ENCODE measurements around the gene TUFM. TPM values are rescaled to one million over a fixed set of nuclear protein-coding genes. Genes with fewer than 3 reads are reported as not detected.
"Not testable (repeated sequence)": the region's sequence is repeated elsewhere in the genome, so short reads cannot be mapped to it uniquely, and the experiment has no call there.

The TUFM gene
- total RNA-seq, 4 donors from 2014 or later: 83.0 to 121 (median 107) TPM

- TF ChIP-seq POLR2AphosphoS5 (IDR thresholded peaks at IDR 0.05): peak in 2 of 3 donors; percentile 31 to 41
- no peak for TF ChIP-seq EP300 (IDR thresholded peaks at IDR 0.05)
- TF ChIP-seq POLR2A (IDR thresholded peaks at IDR 0.05): peak in 1 of 2 donors; percentile 25
- TF ChIP-seq CTCF (IDR thresholded peaks at IDR 0.05): peak in 1 of 2 donors; percentile 40
- peak overlapping the region; percentile 99 for H3K27ac ChIP-seq
- H3K9me3 ChIP-seq: no peaks in the 10 kb centered on the region
- DNase-seq (ENCODE audit: low spot score in 2 of 2): peak; percentile 98
- H3K27me3 ChIP-seq: no peaks in the 10 kb centered on the region
- H3K4me1 ChIP-seq: peaks cover 23% of the 10 kb centered on the region
- H3K36me3 ChIP-seq: peaks cover 36% of the 10 kb centered on the region
- H3K4me3 ChIP-seq: peak overlapping the region; percentile 76
- WGBS: 0% methylated on average over 17 of the region's 60 CpGs
Observed at GRCh38 chr16:28823873-28824716, 22.1 kb downstream of the TUFM start.

GRCh38 chr16:28823291-28823872 is 22.8 kb downstream of the TUFM start:
- 0% methylated on average over 10 of the region's 62 CpGs for WGBS
- TF ChIP-seq CTCF (IDR thresholded peaks at IDR 0.05) (no peak), EP300 (IDR thresholded peaks at IDR 0.05) (no peak), POLR2A (IDR thresholded peaks at IDR 0.05) (no peak)
- H3K4me1 ChIP-seq: peaks cover 23% of the 10 kb centered on the region
- H3K4me3 ChIP-seq: peak overlapping the region; percentile 76
- no peak for DNase-seq (ENCODE audit: low spot score in 2 of 2)
- peaks cover 29% of the 10 kb centered on the region for H3K36me3 ChIP-seq
- peak overlapping the region; percentile 99 for H3K27ac ChIP-seq
- no peaks in the 10 kb centered on the region for H3K9me3 ChIP-seq
- H3K27me3 ChIP-seq: no peaks in the 10 kb centered on the region

- Histone ChIP-seq H3K4me1 (peaks cover 23% of the 10 kb centered on the region), H3K27ac (peak within 1 kb of the TSS; percentile 99), H3K36me3 (peaks cover 22% of the 10 kb centered on the region), H3K4me3 (peak within 1 kb of the TSS; percentile 76), H3K9me3 (no peaks in the 10 kb centered on the region), H3K27me3 (no peaks in the 10 kb centered on the region)
- DNase-seq (ENCODE audit: low spot score in 2 of 2): peak; percentile 95 to 96
- WGBS: 0% methylated on average over 13 of the region's 91 CpGs
- TF ChIP-seq CTCF (IDR thresholded peaks at IDR 0.05) (no peak), POLR2AphosphoS5 (IDR thresholded peaks at IDR 0.05) (peak in 2 of 3 donors; percentile 91 to 96), EP300 (IDR thresholded peaks at IDR 0.05) (no peak), POLR2A (IDR thresholded peaks at IDR 0.05) (peak in 1 of 2 donors; percentile 77)
Observed at GRCh38 chr16:28822520-28823290, 23.4 kb downstream of the TUFM start, which contains the start of gene ATXN2L. TSS of gene ATXN2L (plus strand) at chr16:28822999. CDS start at chr16:28823260, 261 bp downstream.

- H3K4me1 ChIP-seq: peaks cover 23% of the 10 kb centered on the region
- H3K36me3 ChIP-seq: peaks cover 15% of the 10 kb centered on the region
- no peaks in the 10 kb centered on the region for H3K9me3 ChIP-seq
- H3K4me3 ChIP-seq: peak overlapping the region; percentile 76
- H3K27ac ChIP-seq: peak overlapping the region; percentile 99
- WGBS: 31% methylated on average over 13 of the region's 13 CpGs
- no peak for DNase-seq (ENCODE audit: low spot score in 2 of 2)
- H3K27me3 ChIP-seq: no peaks in the 10 kb centered on the region
- no peak for TF ChIP-seq CTCF (IDR thresholded peaks at IDR 0.05)
- TF ChIP-seq POLR2AphosphoS5 (IDR thresholded peaks at IDR 0.05): no peak
- TF ChIP-seq POLR2A (IDR thresholded peaks at IDR 0.05): no peak
- TF ChIP-seq EP300 (IDR thresholded peaks at IDR 0.05): no peak
Observed at GRCh38 chr16:28821874-28822519, 24.2 kb downstream of the TUFM start.

- H3K4me1 ChIP-seq: peaks cover 17% of the 10 kb centered on the region
- not testable (repeated sequence) for H3K4me3 ChIP-seq; H3K27me3 ChIP-seq; H3K27ac ChIP-seq; DNase-seq (ENCODE audit: low spot score in 2 of 2); H3K36me3 ChIP-seq; H3K9me3 ChIP-seq
- WGBS: 95% methylated on average over 13 of the region's 13 CpGs
Observed at GRCh38 chr16:28820546-28820945, 25.6 kb downstream of the TUFM start.

Data from suprapubic skin (tissue), 4 donors.